HG03439 (cell line): ENCODE data around the gene ORMDL1.

Experiments used
- ATAC-seq: cut with Tn5 transposase; IDR thresholded peaks from one replicate; pipeline ENCODE4 v1.9.1; 2021; ENCODE audit warnings: mild to moderate bottlenecking, moderate library complexity; ENCODE audit not compliant: unreplicated experiment

The ORMDL1 gene

GRCh38 chr2:189783927-189784867 is at the start of gene ORMDL1, which contains the start of gene PMS1:
Gene ORMDL1 (minus strand): TSS chr2:189784339. CDS start chr2:189782595, 1,744 bp downstream.
Gene PMS1 (plus strand): TSS chr2:189784450. CDS start chr2:189791810, 7,360 bp downstream.
- ATAC-seq = peak; percentile 95

GRCh38 chr2:189830510-189830909 is 46.4 kb upstream of the ORMDL1 start:
- no peak for ATAC-seq

- no peak for ATAC-seq
Observed at GRCh38 chr2:189829102-189829833, 45.1 kb upstream of the ORMDL1 start.

GRCh38 chr2:189826039-189826438 is 41.9 kb upstream of the ORMDL1 start:
- no peak for ATAC-seq

- ATAC-seq = no peak
Observed at GRCh38 chr2:189824694-189825396, 40.7 kb upstream of the ORMDL1 start.

- ATAC-seq = no peak
Observed at GRCh38 chr2:189821953-189822748, 38.0 kb upstream of the ORMDL1 start.

GRCh38 chr2:189819297-189819704 is 35.2 kb upstream of the ORMDL1 start:
- ATAC-seq = no peak

GRCh38 chr2:189818249-189819038 is 34.3 kb upstream of the ORMDL1 start:
- no peak for ATAC-seq

GRCh38 chr2:189803431-189803830 is 19.3 kb upstream of the ORMDL1 start:
- no peak for ATAC-seq

GRCh38 chr2:189802396-189802912 is 18.3 kb upstream of the ORMDL1 start:
- no peak for ATAC-seq

GRCh38 chr2:189799531-189799930 is 15.4 kb upstream of the ORMDL1 start:
- ATAC-seq = no peak

- no peak for ATAC-seq
Observed at GRCh38 chr2:189799030-189799331, 14.8 kb upstream of the ORMDL1 start.

GRCh38 chr2:189798312-189799029 is 14.3 kb upstream of the ORMDL1 start:
- ATAC-seq = no peak

GRCh38 chr2:189797902-189798301 is 13.8 kb upstream of the ORMDL1 start:
- no peak for ATAC-seq

GRCh38 chr2:189794310-189794709 is 10.2 kb upstream of the ORMDL1 start:
- ATAC-seq = no peak

GRCh38 chr2:189791338-189792042 is 7.4 kb upstream of the ORMDL1 start:
- peak; percentile 51 for ATAC-seq

GRCh38 chr2:189783451-189783926 is 650 bp downstream of the ORMDL1 start:
- peak; percentile 7 for ATAC-seq

- ATAC-seq = no peak
Observed at GRCh38 chr2:189782221-189782671, 1.9 kb downstream of the ORMDL1 start.
